Astrocyte (in vitro differentiated cells and primary cell): Measurements from ENCODE around the gene PUS7. TPM values are rescaled to one million over a fixed set of nuclear protein-coding genes. Genes with fewer than 3 reads are reported as not detected.

ENCODE experiments used
- DNase-seq: peaks from one replicate; pipeline ENCODE4 v3.0.0-alpha.2; 2010; ENCODE audit warnings: low read depth
- FAIRE-seq: peaks from 2 replicates; lab custom pipeline; 2011; peaks lifted over from hg19 to GRCh38; lab: Jason Lieb, UNC
- H2AFZ ChIP-seq: 2 replicates; pipeline ENCODE4 v1.6.0; 2012; ENCODE audit warnings: low read depth, low read length, inconsistent platforms
- H3K27ac ChIP-seq: 2 replicates; pipeline ENCODE4 v1.5.1; 2011; ENCODE audit warnings: low read depth, low read length, inconsistent platforms
- H3K27me3 ChIP-seq: 2 replicates; pipeline ENCODE4 v1.6.0; 2011; ENCODE audit warnings: low read length, inconsistent platforms; ENCODE audit not compliant: insufficient read depth
- H3K36me3 ChIP-seq: 2 replicates; pipeline ENCODE4 v1.5.1; 2011; ENCODE audit warnings: low read length, inconsistent platforms; ENCODE audit not compliant: insufficient read depth
- H3K4me1 ChIP-seq: 2 replicates; pipeline ENCODE4 v1.5.1; 2011; ENCODE audit warnings: low read length, inconsistent platforms; ENCODE audit not compliant: insufficient read depth
- H3K4me2 ChIP-seq: 2 replicates; pipeline ENCODE4 v1.6.0; 2012; ENCODE audit warnings: low read length, inconsistent platforms
- H3K4me3 ChIP-seq: 2 replicates; pipeline ENCODE4 v1.5.1; 2011; ENCODE audit warnings: low read depth, mild to moderate bottlenecking, low read length, inconsistent platforms; ENCODE audit not compliant: insufficient read depth
- H3K79me2 ChIP-seq: 2 replicates; pipeline ENCODE4 v1.6.0; 2012; ENCODE audit warnings: mild to moderate bottlenecking, low read length, inconsistent platforms; ENCODE audit not compliant: insufficient read depth
- H3K9ac ChIP-seq: 2 replicates; pipeline ENCODE4 v1.6.0; 2012; ENCODE audit warnings: mild to moderate bottlenecking, low read length, inconsistent platforms
- H3K9me3 ChIP-seq: 2 replicates; pipeline ENCODE4 v1.5.1; 2012; ENCODE audit warnings: low read depth, mild to moderate bottlenecking, low read length, inconsistent platforms; ENCODE audit not compliant: insufficient read depth
- H4K20me1 ChIP-seq: 2 replicates; pipeline ENCODE4 v1.6.0; 2012; ENCODE audit warnings: low read length, inconsistent platforms; ENCODE audit not compliant: insufficient read depth
- H3K27ac Mint-ChIP-seq: one replicate; pipeline ENCODE4 v1.8.0; 2021; ENCODE audit warnings: mild to moderate bottlenecking, mixed read lengths; ENCODE audit not compliant: unreplicated experiment
- H3K27me3 Mint-ChIP-seq: one replicate; pipeline ENCODE4 v1.8.0; 2021; ENCODE audit warnings: low read depth, mixed read lengths; ENCODE audit not compliant: unreplicated experiment
- H3K36me3 Mint-ChIP-seq: one replicate; pipeline ENCODE4 v1.8.0; 2021; ENCODE audit warnings: low read depth, mixed read lengths; ENCODE audit not compliant: unreplicated experiment
- H3K4me1 Mint-ChIP-seq: one replicate; pipeline ENCODE4 v1.8.0; 2021; ENCODE audit warnings: low read depth, mixed read lengths; ENCODE audit not compliant: unreplicated experiment
- H3K4me3 Mint-ChIP-seq: one replicate; pipeline ENCODE4 v1.8.0; 2021; ENCODE audit warnings: mild to moderate bottlenecking, moderate library complexity, mixed read lengths; ENCODE audit not compliant: unreplicated experiment
- H3K9me3 Mint-ChIP-seq: one replicate; pipeline ENCODE4 v1.8.0; 2021; ENCODE audit warnings: mild to moderate bottlenecking, mixed read lengths; ENCODE audit not compliant: unreplicated experiment
- EZH2 ChIP-seq: IDR thresholded peaks from 2 replicates; pipeline ENCODE4 v1.6.1; 2012; ENCODE audit warnings: mild to moderate bottlenecking, low read length, inconsistent platforms; ENCODE audit not compliant: insufficient read depth
- total RNA-seq: library from RNA; stranded (reverse); gene quantifications from 2 replicates; pipeline ENCODE4 v1.2.1, GENCODE V29; 2021
- TF ChIP-seq, protein P1 (sequence below): IDR thresholded peaks from 2 replicates; pipeline ENCODE4 v1.5.1; 2011; ENCODE audit warnings: low read depth, mild to moderate bottlenecking, inconsistent platforms, low read length, moderate library complexity; ENCODE audit not compliant: insufficient read depth

The PUS7 gene
- total RNA-seq, 1 donor from 2014 or later = 29.5 TPM

DNA sequence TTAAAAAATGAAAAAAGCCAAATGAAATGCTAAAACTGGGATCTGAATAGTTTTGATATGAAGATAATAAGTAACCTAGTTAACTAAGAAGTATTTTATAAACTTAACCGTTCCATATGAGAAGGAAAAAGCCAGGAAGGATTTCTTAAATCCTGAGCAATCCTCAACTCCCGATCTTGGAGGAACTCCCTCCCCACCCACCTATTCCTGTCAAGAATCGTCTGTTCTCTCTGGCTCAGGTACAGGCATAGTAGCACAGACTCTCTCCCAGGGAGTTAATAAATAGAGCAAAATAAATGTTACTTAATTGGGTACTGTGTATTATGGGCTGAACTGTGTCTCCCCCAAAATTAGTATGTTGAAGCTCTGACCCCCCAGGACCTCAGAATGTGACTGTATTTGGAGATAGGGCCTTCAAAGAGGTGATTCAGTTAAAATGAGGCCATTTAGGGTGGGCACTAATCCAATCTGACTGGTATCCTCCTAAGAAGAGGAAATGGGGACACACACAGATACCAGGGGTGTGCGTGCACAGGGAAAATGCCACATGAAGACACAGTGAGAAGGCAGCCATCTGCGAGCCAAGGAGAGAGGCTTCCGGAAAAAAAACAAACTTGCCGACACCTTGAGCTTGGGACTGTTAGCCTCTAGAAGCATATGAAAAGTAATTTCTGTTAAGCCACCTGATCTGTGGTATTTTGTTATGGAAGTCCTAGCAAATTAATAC is 28.7 kb downstream of the PUS7 start:
- H3K4me3 ChIP-seq = no peak overlapping the region
- peak overlapping the region; percentile 51 for H3K4me3 Mint-ChIP-seq
- peak overlapping the region; percentile 50 for H3K27ac ChIP-seq
- no peaks in the 10 kb centered on the region for H3K79me2 ChIP-seq
- no peak overlapping the region for H2AFZ ChIP-seq
- H3K4me2 ChIP-seq = peak overlapping the region; percentile 49
- DNase-seq (peak; percentile 19), FAIRE-seq (no peak)
- H3K27ac Mint-ChIP-seq = peak overlapping the region; percentile 67
- H3K4me1 ChIP-seq = peaks cover 19% of the 10 kb centered on the region
- no peaks in the 10 kb centered on the region for H3K27me3 ChIP-seq
- H3K36me3 Mint-ChIP-seq = no peaks in the 10 kb centered on the region
- H3K36me3 ChIP-seq = no peaks in the 10 kb centered on the region
- no peak for TF ChIP-seq EZH2
- TF ChIP-seq, protein P1, sequence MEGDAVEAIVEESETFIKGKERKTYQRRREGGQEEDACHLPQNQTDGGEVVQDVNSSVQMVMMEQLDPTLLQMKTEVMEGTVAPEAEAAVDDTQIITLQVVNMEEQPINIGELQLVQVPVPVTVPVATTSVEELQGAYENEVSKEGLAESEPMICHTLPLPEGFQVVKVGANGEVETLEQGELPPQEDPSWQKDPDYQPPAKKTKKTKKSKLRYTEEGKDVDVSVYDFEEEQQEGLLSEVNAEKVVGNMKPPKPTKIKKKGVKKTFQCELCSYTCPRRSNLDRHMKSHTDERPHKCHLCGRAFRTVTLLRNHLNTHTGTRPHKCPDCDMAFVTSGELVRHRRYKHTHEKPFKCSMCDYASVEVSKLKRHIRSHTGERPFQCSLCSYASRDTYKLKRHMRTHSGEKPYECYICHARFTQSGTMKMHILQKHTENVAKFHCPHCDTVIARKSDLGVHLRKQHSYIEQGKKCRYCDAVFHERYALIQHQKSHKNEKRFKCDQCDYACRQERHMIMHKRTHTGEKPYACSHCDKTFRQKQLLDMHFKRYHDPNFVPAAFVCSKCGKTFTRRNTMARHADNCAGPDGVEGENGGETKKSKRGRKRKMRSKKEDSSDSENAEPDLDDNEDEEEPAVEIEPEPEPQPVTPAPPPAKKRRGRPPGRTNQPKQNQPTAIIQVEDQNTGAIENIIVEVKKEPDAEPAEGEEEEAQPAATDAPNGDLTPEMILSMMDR = no peak
- no peaks in the 10 kb centered on the region for H3K9me3 ChIP-seq
- H3K9me3 Mint-ChIP-seq = no peaks in the 10 kb centered on the region
- H3K4me1 Mint-ChIP-seq = peaks cover 35% of the 10 kb centered on the region
- H3K9ac ChIP-seq = peak overlapping the region; percentile 36
- no peaks in the 10 kb centered on the region for H3K27me3 Mint-ChIP-seq
- no peaks in the 10 kb centered on the region for H4K20me1 ChIP-seq

DNA sequence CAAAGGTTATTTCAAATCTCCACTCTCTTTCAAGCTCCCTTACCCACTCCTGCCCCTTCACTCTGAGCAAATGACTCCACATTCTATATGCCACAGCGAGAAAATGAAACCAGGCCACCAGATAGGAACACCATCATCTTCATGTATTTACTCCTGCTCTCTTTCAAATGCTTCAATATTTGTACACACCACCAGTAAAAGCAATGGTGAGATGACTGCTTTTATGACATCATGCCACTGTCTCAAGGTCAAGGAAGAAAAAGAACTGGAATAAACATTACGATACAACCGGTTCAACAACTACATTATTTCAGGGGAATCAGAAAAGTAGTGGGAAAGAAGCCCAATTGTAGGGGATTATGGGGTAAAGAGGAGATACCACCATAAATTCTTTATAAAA is 32.7 kb downstream of the PUS7 start:
- Histone ChIP-seq H3K9ac (no peak overlapping the region), H3K79me2 (no peaks in the 10 kb centered on the region), H3K9me3 (no peaks in the 10 kb centered on the region), H3K4me1 (peaks cover 15% of the 10 kb centered on the region), H3K4me2 (no peak overlapping the region), H4K20me1 (no peaks in the 10 kb centered on the region), H3K36me3 (peaks cover 6% of the 10 kb centered on the region), H3K4me3 (no peak overlapping the region), H3K27ac (no peak overlapping the region), H3K27me3 (no peaks in the 10 kb centered on the region), H2AFZ (no peak overlapping the region)
- no peaks in the 10 kb centered on the region for H3K27me3 Mint-ChIP-seq
- peaks cover 31% of the 10 kb centered on the region for H3K4me1 Mint-ChIP-seq
- no peak overlapping the region for H3K4me3 Mint-ChIP-seq
- peaks cover 3% of the 10 kb centered on the region for H3K36me3 Mint-ChIP-seq
- no peak overlapping the region for H3K27ac Mint-ChIP-seq
- no peak for DNase-seq
- TF ChIP-seq EZH2 = no peak
- TF ChIP-seq, protein P1 = no peak
- no peaks in the 10 kb centered on the region for H3K9me3 Mint-ChIP-seq
- no peak for FAIRE-seq
